NCI-H128 (cell line): Measurements from ENCODE around the gene DCTN2.
A peak's percentile ranks its signal among the peaks of the same experiment; 100 is the strongest.
"Not testable (repeated sequence)": the region's sequence is repeated elsewhere in the genome, so short reads cannot be mapped to it uniquely, and the experiment has no call there.

Source experiments
- DNase-seq: peaks from one replicate; lab custom pipeline; 2025; ENCODE audit not compliant: unreplicated experiment; lab: John Stamatoyannopoulos, UW

DCTN2 gene

GRCh38 chr12:57546438-57547287 is at the start of gene DCTN2:
TSS of gene DCTN2 (minus strand) at chr12:57547192. CDS start at chr12:57547063, 129 bp downstream.
- peak; percentile 96 for DNase-seq

GRCh38 chr12:57593187-57593586 is 46.2 kb upstream of the DCTN2 start:
- DNase-seq = no peak

GRCh38 chr12:57592551-57593165 is 45.7 kb upstream of the DCTN2 start:
- no peak for DNase-seq

- DNase-seq = no peak
These were observed 44.9 kb upstream of the DCTN2 start for GRCh38 chr12:57591782-57592325.

- DNase-seq = peak; percentile 55
These were observed 44.1 kb upstream of the DCTN2 start, which contains the start of gene PIP4K2C for GRCh38 chr12:57590864-57591781. TSS of gene PIP4K2C (plus strand) at chr12:57591192. CDS start at chr12:57591290, 98 bp downstream.

GRCh38 chr12:57590479-57590863 is 43.5 kb upstream of the DCTN2 start:
- DNase-seq = no peak

- DNase-seq = not testable (repeated sequence)
These were observed 42.1 kb upstream of the DCTN2 start for GRCh38 chr12:57588951-57589610.

GRCh38 chr12:57586832-57587429 is 39.9 kb upstream of the DCTN2 start:
- DNase-seq = no peak

GRCh38 chr12:57586128-57586527 is 39.1 kb upstream of the DCTN2 start:
- no peak for DNase-seq

- no peak for DNase-seq
These were observed 38.2 kb upstream of the DCTN2 start for GRCh38 chr12:57585156-57585555.

GRCh38 chr12:57584690-57585089 is 37.7 kb upstream of the DCTN2 start:
- no peak for DNase-seq

GRCh38 chr12:57584050-57584449 is 37.1 kb upstream of the DCTN2 start:
- DNase-seq = no peak

GRCh38 chr12:57583008-57583831 is 36.2 kb upstream of the DCTN2 start:
- peak; percentile 52 for DNase-seq

- no peak for DNase-seq
These were observed 35.4 kb upstream of the DCTN2 start for GRCh38 chr12:57582440-57582839.

GRCh38 chr12:57581802-57582201 is 34.8 kb upstream of the DCTN2 start:
- DNase-seq = no peak

- no peak for DNase-seq
These were observed 33.4 kb upstream of the DCTN2 start for GRCh38 chr12:57580466-57580795.

GRCh38 chr12:57579677-57580465 is 32.9 kb upstream of the DCTN2 start:
- no peak for DNase-seq

- DNase-seq = no peak
These were observed 32.0 kb upstream of the DCTN2 start for GRCh38 chr12:57579011-57579410.
